HL-60/S4 (cell line): ENCODE measurements around the gene BTK.
"Not testable (repeated sequence)": the region's sequence is repeated elsewhere in the genome, so short reads cannot be mapped to it uniquely, and the experiment has no call there.

Source experiments
- in situ Hi-C: fragments of 300-500 bp; cut with MboI; formaldehyde crosslinking; loops from 2 replicates; pipeline ENCODE4 v1.14.3; 2022; ENCODE audit warnings: low sequenced_read_pairs

BTK gene

DNA sequence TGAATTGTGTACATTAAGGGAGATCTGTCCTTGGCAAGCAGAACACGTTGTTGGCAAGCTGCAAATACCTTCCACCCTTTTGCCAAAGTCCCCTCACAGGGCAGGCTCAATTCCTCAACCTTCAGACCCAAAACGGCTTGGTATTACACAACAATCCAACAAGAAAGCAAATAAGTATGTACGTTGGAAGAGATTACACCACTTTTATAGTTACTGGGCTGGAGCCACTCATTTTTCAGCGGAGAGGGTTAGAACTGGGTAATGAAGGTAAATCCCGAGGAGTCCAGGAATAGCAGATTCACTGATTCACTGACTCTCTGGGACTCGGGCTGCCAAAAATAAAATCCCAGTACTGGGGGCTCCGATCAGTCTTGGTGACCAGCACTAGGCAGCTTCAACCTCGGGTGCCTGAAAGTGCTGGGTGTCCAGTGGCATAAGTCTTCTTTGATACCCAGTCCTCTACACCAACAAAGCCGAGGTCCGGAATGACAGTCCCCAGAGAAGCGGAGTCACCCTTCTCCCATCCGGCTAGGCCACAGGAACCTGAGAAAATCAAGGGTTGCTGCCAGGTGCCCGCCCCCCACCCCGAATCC, 38.0 kb downstream of the BTK start:
- in situ Hi-C loops, result no loop called here

DNA sequence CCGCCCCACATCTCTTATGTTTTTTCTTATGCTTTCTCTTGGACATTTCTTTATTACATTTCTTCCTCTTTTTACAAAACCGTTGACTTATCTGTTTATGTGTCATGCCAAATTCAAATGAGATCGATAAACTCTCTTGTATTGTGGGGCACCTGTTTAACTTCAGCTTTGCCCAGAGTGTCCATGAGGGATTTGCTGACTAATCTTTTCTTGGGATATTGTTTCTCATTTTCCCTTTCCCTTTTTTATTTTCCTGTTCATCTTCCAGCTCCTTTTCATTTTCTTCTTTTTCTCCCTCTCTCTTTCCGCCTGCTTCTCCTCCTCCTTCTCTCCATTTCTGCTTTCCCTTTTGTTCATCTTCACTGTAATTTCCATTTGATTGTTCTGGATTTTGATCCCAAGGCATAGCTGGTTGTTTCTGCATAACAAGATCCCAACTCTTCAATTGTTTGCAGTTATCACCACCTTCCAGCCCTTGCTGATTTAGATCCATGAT, 48.2 kb downstream of the BTK start:
- in situ Hi-C loops, result no loop called here

- in situ Hi-C loops, result not testable (repeated sequence)
Observed at GRCh38 chrX:101334310-101334709, 51.7 kb downstream of the BTK start.

DNA sequence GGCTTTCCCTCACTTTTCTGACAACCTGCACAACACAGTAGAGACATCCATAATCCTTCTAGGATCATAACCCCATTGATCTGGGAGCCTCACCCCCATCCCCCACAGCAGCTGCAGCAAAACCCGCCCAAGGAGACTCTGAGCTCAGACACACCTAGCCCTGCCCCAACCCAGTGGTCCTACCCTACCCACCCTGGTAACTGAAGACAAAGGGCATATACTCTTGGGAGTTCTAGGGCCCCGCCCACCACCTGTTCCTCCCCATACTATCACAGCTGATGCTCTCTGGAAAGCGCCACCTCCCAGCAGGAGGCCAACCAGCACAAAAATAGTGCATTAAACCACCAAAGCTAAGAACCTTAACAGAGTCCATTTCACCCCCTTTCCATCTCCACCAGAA, 59.4 kb downstream of the BTK start:
- in situ Hi-C loops, result not testable (repeated sequence)

DNA sequence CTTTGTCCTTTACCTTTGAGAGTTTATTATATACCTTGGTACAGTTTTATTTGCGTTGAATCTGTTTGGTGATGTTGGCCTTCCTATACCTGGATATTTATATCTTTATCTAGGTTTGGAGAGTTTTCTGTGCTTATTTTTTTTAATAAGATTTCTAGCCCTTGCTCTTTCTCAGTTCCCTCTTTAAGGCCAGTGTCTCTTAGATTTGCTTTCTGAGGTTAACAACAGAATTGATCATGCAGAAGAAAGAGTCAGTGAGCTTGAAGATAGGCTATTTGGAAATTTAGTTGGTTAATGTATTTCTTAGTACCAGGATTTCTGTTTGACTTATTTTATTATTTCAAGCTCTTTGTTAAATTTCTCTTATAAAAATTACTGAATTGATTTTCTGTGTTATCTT, 82.2 kb downstream of the BTK start:
- in situ Hi-C loops, result no loop called here
